GM12874 (cell line): Measurements from ENCODE around the gene TMCO6.

Source experiments
- TF ChIP-seq, protein P1 (sequence below): IDR thresholded peaks from 2 replicates; pipeline ENCODE4 v1.5.1; 2011; ENCODE audit warnings: low read depth, mild to moderate bottlenecking, control low read depth, low read length, moderate library complexity; ENCODE audit not compliant: insufficient read depth

The TMCO6 gene

DNA sequence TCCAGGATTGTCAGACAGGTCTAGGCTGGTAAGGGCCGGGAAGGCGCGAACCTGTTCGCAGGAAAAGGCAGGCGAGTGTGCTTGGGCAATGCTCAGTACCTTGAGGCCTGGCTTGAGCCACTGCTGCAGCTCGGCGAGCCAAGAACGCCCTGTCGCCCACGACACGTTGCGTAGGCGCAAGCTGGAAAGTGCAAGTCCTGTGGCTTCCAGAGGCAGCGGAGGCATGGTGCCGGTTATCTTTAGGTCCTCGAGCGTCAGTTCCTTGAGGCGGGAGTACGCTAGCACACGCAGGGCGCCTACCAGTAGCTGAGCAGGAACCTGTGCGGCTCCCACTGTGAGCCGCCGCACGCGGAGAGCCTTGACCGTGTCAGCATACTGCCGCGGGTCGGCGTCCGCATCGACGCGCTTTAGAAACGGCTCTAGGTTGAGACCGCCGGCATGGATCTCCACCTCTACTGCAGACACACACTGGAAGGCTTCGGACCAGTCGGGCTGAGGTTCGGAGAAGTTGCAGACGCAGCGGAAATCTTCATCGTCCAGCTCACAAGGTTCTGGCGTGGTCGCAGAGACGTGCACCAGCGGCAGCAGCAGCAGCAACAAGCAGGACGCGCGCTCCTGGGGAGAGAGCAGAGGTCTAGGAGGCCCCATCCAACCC lies 6.8 kb upstream of the TMCO6 start:
- TF ChIP-seq, protein P1, sequence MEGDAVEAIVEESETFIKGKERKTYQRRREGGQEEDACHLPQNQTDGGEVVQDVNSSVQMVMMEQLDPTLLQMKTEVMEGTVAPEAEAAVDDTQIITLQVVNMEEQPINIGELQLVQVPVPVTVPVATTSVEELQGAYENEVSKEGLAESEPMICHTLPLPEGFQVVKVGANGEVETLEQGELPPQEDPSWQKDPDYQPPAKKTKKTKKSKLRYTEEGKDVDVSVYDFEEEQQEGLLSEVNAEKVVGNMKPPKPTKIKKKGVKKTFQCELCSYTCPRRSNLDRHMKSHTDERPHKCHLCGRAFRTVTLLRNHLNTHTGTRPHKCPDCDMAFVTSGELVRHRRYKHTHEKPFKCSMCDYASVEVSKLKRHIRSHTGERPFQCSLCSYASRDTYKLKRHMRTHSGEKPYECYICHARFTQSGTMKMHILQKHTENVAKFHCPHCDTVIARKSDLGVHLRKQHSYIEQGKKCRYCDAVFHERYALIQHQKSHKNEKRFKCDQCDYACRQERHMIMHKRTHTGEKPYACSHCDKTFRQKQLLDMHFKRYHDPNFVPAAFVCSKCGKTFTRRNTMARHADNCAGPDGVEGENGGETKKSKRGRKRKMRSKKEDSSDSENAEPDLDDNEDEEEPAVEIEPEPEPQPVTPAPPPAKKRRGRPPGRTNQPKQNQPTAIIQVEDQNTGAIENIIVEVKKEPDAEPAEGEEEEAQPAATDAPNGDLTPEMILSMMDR = no peak

DNA sequence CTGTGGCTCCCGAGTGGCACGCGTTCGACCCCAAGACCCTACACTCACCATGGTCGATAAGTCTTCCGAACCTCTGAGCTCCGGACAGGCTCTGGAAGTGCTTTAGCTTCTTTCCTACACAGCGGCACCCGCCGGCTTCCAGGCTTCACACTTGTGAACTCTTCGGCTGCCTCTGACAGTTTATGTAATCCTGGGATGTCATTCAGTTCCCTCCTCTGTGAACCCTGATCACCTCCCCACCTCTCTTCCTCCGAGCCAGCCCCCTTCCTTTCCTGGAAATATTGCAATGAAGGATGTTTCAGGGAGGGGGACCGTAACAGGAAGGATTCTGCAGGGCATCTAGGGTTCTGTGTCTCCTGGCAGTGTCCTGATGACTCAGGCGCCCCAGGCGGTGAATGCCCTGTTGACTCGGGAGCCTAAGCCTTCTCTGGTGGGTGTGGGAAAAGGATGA lies 6.2 kb upstream of the TMCO6 start, which contains the start of gene CD14:
TSS of gene CD14 (minus strand) at position 155 of the 451 bp plus-strand sequence. CDS start at position 51, 104 bp downstream.
- TF ChIP-seq, protein P1 = no peak

DNA sequence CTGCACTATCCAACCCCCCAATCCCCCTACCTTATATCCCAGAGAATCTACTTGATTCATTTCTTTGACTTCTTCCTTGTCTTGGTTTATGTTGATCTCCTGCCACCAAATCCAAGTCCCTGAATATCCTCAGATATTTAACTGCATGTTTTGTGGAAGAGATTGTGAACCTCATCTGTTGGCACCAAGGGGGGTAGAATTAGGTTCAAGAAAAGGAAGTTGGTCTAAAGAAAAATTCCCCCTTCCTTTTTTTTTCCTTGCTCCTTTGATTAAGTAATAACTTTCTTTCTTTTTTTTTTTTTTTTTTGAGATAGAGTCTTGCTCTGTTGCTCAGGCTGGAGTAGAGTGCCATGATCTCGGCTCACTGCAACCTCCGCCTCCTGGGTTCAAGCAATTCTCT lies 5.8 kb upstream of the TMCO6 start:
- TF ChIP-seq, protein P1 = no peak

DNA sequence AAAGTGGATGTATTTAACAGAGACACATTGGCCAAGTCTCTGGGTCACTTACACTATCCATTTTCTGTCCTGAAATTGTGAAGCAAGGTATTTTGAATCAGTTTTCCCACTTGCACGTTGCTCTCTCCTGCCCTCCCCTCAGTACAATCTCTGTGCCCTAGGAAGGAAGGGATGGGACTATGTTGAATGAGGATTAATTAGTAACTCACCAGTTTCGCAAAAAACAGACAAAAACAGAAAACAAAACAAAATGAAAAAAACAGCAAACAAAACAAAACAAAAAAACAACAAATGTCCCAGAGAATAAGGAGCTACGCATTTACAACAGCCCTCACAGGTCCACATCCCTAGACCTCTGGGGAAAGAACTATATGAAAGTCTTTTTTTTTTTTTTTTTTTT lies 5.1 kb upstream of the TMCO6 start:
- TF ChIP-seq, protein P1 = no peak

DNA sequence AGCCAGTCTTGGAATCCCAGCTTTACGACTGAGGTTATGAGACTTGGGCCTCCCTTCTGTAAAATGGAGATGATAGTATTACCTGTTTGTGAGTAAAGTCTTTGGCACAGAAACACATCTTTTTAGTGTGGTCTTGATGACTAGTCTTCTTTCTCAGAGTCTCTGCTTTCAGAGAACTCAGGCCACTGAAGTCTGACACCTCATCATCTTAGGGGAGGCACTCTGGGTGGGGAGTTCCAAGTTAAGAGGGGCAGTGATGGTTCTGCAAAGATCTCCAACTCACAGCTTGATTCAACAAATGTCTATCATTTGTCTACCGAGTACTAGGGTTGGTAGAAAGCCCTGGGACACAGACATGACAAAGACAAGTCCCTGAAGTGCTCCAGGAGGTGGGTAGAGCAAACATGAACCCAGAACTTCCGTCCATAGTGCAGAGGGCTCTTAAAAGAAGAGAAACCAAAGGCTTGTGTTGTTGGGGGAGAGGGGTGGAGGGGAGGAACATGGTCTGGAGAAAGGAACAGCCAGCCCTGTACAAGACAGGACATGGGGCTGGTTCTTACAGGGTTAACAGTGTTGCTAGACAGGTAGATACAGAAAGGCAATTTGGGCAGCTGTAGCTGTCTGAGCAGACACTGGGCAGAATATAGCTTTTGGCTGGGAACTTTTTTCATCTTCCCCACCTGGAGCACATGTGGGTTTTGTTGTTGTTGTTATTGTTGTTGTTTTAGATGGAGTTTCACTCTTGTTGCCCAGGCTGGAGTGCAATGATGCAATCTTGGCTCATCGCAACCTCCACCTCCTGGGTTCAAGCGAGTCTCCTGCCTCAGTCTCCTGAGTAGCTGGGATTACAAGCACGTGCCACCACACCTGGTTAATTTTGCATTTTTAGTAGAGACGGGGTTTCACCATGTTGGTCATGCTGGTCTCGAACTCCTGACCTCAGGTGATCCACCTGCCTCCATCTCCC lies 3.7 kb upstream of the TMCO6 start:
- TF ChIP-seq, protein P1 = no peak

DNA sequence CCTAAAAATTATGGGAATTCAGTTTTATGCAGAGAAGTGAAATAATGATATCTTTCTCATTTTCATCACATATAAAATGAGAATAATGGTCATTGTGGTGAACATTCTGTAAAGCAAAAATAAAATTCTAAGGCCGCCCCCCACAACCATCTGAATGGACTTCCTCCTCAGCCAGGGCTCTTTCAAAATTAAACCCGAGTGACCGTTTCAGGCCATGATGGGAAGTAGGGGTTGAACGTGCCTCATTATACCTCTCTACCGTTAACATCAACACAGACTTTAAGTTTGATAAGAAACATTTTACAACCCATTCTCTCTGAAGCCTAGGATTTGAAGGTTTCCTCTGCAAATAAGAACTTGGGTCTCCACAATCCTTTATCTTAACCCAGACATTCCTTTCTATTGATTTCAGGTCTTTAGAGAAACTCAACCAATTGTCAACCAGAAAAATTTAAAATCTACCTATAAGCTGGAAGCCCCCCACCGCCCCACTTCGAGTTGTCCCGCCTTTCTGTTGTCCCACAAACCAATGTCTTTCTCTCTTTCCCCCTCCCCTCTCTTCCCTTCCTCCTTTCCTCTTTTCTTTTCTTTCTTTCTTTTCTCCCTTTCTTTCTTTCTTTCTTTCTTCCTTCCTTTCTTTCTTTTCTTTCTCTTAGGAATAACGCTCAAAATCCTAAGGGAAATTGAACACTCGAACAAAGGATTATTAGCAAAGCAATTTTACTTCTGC lies 1.7 kb upstream of the TMCO6 start:
- TF ChIP-seq, protein P1 = no peak

DNA sequence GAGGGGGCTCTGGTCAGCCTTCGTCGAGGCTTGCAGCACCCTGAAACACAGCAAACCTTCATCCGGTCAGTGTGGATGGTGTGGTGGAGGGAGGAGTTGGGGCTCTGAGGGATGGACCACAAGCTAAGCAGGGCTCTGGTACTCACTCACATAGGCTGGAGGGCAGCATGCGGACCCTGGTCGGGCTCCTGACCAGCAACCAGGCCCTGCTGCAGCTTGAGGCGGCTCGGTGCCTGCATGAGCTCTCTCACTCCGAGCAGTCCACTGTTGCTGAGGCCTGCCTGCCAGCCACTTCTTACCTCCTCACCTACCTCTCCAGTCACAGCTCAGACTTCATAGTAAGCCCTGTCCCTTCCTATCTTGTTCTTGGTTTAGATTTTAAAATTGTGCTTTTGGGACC lies 2.5 kb downstream of the TMCO6 start:
- TF ChIP-seq, protein P1 = no peak
